HepG2 (cell line): ENCODE measurements around the gene ZMIZ1. TPM values are rescaled to one million over a fixed set of nuclear protein-coding genes. Genes with fewer than 3 reads are reported as not detected.

Experiments used
- ATF1 ChIP-seq: IDR thresholded peaks from 2 replicates; pipeline ENCODE4 v1.6.1; 2016; ENCODE audit warnings: mild to moderate bottlenecking, control low read depth
- CBX5 ChIP-seq: sonication (generic); formaldehyde crosslinking; IDR thresholded peaks from 2 replicates; pipeline ENCODE4 v1.4.0; 2020; ENCODE audit warnings: missing genetic modification reagents, borderline replicate concordance
- CENPT ChIP-seq: sonication (generic); formaldehyde crosslinking; IDR thresholded peaks from 2 replicates; pipeline ENCODE4 v1.8.0; 2022; ENCODE audit warnings: low read depth, mild to moderate bottlenecking, moderate library complexity, missing genetic modification reagents
- NFIC ChIP-seq: IDR thresholded peaks from 2 replicates; pipeline ENCODE4 v1.6.1; 2012; ENCODE audit warnings: mild to moderate bottlenecking, low read length, inconsistent platforms
- SNAI1 ChIP-seq: sonication (generic); formaldehyde crosslinking; IDR thresholded peaks from 2 replicates; pipeline ENCODE4 v1.5.0; 2020; ENCODE audit warnings: mild to moderate bottlenecking, missing genetic modification reagents, borderline replicate concordance
- ZFP36 ChIP-seq: fragments of 150-350 bp; IDR thresholded peaks from 2 replicates; pipeline ENCODE4 v1.6.1; 2018; ENCODE audit warnings: borderline replicate concordance, low read length, low read depth; ENCODE audit not compliant: partially characterized antibody
- ZFP82 ChIP-seq: sonication (generic); formaldehyde crosslinking; IDR thresholded peaks from 2 replicates; pipeline ENCODE4 v1.5.1; 2020; ENCODE audit warnings: mild to moderate bottlenecking, missing genetic modification reagents, borderline replicate concordance
- ZNF232 ChIP-seq: sonication (generic); formaldehyde crosslinking; IDR thresholded peaks from 2 replicates; pipeline ENCODE4 v1.4.0; 2020; ENCODE audit warnings: missing genetic modification reagents, borderline replicate concordance
- ZNF331 ChIP-seq: sonication (generic); formaldehyde crosslinking; IDR thresholded peaks from 2 replicates; pipeline ENCODE4 v1.4.0; 2020; ENCODE audit warnings: missing genetic modification reagents
- polyA plus RNA-seq, 8 experiments: library from polyadenylated mRNA; depleted of rRNA in 3 of 8; stranded (reverse) in 7 of 8; unstranded in 1 of 8; fragments of >200 nt; fragmentation: Illumina TruSeq in 4 of 8; extraction: Trizol in 4 of 8; gene quantifications; 2 replicates each; pipeline versions ENCODE4 v1.2.1 to v1.2.3, GENCODE V29; 2011 to 2016; ENCODE audit warnings: low read depth in 4 of 8, missing spikeins in 1 of 8, mixed read lengths in 1 of 8; ENCODE audit not compliant: insufficient read depth in 1 of 8
- total RNA-seq, 5 experiments: library from RNA; depleted of rRNA; stranded (reverse); fragments of >200 nt; fragmentation: Illumina TruSeq; extraction: Trizol; gene quantifications; 2 replicates each; pipeline ENCODE4 v1.2.3, GENCODE V29; 2016; ENCODE audit warnings: low read depth in 1 of 5
- TF ChIP-seq, protein P1 (sequence below): sonication (generic); formaldehyde crosslinking; conservative IDR thresholded peaks from 2 replicates; pipeline ENCODE4 v1.8.1; 2023; ENCODE audit warnings: missing genetic modification reagents
- TF ChIP-seq, protein P2 (sequence below): sonication (generic); formaldehyde crosslinking; IDR thresholded peaks from 2 replicates; pipeline ENCODE4 v1.4.0; 2020; ENCODE audit warnings: mild to moderate bottlenecking, missing genetic modification reagents
- TF ChIP-seq, protein P3 (sequence below): sonication (generic); formaldehyde crosslinking; IDR thresholded peaks from 2 replicates; pipeline ENCODE4 v1.4.0; 2020; ENCODE audit warnings: missing genetic modification reagents
- TF ChIP-seq, protein P4 (sequence below): sonication (generic); formaldehyde crosslinking; IDR thresholded peaks from 2 replicates; pipeline ENCODE4 v1.4.0; 2020; ENCODE audit warnings: mild to moderate bottlenecking, missing genetic modification reagents
- TF ChIP-seq, protein P5 (sequence below): sonication (generic); formaldehyde crosslinking; IDR thresholded peaks from 2 replicates; pipeline ENCODE4 v1.9.0; 2021; ENCODE audit warnings: missing genetic modification reagents, mild to moderate bottlenecking, borderline replicate concordance

Gene ZMIZ1
- total and polyA plus RNA-seq, 2 of the 13 experiments (the other 11 are each of a cell fraction or from before 2014, with no cell fraction given) = 5.3 to 10.2 TPM

DNA sequence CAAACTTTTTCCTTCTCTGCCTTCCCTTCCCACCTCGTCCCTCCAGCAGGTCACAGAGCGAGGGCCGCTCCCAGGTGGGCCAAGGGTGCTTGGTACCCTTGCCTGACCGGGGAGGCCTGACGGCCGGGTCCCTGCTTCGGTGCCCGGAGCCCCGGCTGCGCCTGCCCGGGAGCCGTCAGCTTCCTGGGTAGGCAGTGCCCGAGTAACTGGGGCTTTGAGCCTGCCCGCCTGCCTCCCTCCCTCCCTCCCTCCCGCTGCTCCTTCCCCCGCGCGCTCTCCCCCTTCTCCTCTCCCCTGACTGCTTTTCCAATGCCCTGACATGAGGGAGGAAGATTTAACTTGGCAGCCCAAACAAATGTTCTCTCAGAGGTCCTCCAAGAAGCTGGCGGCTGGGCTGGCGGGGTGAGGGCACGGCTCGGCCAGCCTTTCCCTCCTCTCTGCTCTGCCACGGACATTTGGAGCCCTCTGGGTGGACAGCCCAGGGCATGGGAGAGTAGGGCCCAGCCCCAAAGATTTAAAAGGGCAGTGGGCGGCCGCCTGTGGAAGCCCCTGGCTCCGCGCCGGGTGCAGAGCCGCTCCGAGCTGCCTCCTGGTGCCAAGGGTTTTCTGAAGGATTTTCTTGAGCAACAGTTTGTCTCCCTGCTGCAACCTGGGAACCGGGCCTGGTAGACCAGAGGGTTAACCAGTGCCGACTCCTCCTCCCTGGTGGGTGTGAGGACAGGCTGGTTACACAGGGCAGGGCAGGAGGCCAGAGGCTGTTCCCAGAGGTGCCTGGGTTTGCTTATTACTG lies 2.0 kb downstream of the ZMIZ1 start (continued):
- no peak for TF ChIP-seq NFIC
- TF ChIP-seq ZNF331 (CRISPR knock-in tag) = peak; percentile 47; the same call in 1 of the 2 replicates
- TF ChIP-seq CBX5 (CRISPR knock-in tag) = no peak
- no peak for TF ChIP-seq ZFP36
- TF ChIP-seq, protein P1, sequence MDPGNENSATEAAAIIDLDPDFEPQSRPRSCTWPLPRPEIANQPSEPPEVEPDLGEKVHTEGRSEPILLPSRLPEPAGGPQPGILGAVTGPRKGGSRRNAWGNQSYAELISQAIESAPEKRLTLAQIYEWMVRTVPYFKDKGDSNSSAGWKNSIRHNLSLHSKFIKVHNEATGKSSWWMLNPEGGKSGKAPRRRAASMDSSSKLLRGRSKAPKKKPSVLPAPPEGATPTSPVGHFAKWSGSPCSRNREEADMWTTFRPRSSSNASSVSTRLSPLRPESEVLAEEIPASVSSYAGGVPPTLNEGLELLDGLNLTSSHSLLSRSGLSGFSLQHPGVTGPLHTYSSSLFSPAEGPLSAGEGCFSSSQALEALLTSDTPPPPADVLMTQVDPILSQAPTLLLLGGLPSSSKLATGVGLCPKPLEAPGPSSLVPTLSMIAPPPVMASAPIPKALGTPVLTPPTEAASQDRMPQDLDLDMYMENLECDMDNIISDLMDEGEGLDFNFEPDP (CRISPR knock-in tag) = no peak
- TF ChIP-seq SNAI1 = peak; percentile 49; the same call in 1 of the 2 replicates
- TF ChIP-seq CENPT = no peak
- 0 out of 2 replicates have a peak, but pooled peaks have one; percentile 58 for TF ChIP-seq ZNF232
- TF ChIP-seq, protein P2, sequence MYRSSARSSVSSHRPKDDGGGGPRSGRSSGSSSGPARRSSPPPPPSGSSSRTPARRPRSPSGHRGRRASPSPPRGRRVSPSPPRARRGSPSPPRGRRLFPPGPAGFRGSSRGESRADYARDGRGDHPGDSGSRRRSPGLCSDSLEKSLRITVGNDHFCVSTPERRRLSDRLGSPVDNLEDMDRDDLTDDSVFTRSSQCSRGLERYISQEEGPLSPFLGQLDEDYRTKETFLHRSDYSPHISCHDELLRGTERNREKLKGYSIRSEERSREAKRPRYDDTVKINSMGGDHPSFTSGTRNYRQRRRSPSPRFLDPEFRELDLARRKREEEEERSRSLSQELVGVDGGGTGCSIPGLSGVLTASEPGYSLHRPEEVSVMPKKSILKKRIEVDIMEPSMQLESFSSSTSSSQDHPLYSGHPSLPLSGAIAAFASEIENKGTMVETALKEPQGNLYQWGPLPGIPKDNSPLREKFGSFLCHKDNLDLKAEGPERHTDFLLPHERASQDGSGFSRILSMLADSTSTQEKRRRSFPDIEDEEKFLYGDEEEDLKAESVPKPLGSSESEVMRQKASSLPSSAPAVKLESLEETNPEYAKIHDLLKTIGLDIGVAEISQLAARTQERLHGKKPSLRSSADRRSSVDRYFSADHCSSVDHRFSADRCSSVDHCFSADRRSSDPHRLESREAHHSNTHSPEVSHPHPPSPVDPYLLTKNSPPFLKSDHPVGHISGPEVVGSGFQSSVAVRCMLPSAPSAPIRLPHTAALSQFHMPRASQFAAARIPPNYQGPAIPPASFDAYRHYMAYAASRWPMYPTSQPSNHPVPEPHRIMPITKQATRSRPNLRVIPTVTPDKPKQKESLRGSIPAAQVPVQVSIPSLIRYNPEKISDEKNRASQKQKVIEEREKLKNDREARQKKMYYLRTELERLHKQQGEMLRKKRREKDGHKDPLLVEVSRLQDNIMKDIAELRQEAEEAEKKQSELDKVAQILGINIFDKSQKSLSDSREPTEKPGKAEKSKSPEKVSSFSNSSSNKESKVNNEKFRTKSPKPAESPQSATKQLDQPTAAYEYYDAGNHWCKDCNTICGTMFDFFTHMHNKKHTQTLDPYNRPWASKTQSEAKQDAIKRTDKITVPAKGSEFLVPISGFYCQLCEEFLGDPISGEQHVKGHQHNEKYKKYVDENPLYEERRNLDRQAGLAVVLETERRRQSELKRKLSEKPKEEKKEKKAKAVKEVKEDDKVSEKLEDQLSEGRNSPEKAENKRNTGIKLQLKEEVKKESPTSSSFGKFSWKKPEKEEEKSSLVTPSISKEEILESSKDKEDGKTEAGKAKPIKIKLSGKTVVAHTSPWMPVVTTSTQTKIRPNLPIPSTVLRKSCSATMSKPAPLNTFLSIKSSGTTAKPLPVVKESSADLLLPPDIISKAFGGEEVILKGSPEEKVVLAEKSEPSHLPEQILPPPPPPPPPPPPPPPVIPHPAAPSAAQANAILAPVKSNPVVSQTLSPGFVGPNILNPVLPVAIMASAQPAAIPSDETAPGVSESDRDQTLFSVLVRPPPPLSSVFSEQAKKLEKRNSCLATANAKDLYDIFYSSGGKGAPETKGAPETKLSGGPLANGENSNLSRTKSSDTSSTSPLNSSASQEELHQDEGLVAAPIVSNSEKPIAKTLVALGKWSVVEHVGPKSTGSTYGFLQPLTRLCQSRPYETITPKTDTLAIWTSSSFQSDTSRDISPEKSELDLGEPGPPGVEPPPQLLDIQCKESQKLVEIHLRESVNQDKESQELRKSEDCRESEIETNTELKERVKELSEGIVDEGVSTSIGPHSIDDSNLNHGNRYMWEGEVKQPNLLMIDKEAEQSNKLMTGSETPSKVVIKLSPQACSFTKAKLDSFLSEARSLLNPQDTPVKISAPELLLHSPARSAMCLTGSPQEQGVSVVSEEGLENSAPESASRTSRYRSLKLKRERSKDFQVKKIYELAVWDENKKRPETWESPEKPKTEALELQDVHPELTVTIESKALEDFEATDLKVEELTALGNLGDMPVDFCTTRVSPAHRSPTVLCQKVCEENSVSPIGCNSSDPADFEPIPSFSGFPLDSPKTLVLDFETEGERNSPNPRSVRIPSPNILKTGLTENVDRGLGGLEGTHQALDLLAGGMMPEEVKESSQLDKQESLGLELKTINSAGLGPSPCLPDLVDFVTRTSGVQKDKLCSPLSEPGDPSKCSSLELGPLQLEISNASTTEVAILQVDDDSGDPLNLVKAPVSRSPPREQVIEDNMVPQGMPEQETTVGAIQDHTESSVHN (CRISPR knock-in tag) = no peak
- no peak for TF ChIP-seq ATF1 (CRISPR knock-in tag)
- TF ChIP-seq, protein P3, sequence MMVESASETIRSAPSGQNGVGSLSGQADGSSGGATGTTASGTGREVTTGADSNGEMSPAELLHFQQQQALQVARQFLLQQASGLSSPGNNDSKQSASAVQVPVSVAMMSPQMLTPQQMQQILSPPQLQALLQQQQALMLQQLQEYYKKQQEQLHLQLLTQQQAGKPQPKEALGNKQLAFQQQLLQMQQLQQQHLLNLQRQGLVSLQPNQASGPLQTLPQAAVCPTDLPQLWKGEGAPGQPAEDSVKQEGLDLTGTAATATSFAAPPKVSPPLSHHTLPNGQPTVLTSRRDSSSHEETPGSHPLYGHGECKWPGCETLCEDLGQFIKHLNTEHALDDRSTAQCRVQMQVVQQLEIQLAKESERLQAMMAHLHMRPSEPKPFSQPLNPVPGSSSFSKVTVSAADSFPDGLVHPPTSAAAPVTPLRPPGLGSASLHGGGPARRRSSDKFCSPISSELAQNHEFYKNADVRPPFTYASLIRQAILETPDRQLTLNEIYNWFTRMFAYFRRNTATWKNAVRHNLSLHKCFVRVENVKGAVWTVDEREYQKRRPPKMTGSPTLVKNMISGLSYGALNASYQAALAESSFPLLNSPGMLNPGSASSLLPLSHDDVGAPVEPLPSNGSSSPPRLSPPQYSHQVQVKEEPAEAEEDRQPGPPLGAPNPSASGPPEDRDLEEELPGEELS (CRISPR knock-in tag) = peak; percentile 32; the same call in 1 of the 2 replicates
- TF ChIP-seq, protein P4, sequence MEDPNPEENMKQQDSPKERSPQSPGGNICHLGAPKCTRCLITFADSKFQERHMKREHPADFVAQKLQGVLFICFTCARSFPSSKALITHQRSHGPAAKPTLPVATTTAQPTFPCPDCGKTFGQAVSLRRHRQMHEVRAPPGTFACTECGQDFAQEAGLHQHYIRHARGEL (CRISPR knock-in tag) = no peak
- TF ChIP-seq, protein P5, sequence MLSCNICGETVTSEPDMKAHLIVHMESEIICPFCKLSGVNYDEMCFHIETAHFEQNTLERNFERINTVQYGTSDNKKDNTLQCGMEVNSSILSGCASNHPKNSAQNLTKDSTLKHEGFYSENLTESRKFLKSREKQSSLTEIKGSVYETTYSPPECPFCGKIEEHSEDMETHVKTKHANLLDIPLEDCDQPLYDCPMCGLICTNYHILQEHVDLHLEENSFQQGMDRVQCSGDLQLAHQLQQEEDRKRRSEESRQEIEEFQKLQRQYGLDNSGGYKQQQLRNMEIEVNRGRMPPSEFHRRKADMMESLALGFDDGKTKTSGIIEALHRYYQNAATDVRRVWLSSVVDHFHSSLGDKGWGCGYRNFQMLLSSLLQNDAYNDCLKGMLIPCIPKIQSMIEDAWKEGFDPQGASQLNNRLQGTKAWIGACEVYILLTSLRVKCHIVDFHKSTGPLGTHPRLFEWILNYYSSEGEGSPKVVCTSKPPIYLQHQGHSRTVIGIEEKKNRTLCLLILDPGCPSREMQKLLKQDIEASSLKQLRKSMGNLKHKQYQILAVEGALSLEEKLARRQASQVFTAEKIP (CRISPR knock-in tag) = no peak
- TF ChIP-seq ZFP82 = no peak
